ENCODE results near the gene ZGPAT.

The ZGPAT gene

GRCh38 chr20:63736893-63737694 is 29.3 kb downstream of the ZGPAT start:
- Mint-ChIP-seq H3K9me3 (no peaks in the 10 kb centered on the region), H3K4me3 (peak overlapping the region; percentile 79), H3K27me3 (ENCODE audit: low read depth) (no peaks in the 10 kb centered on the region), H3K27ac (peak overlapping the region; percentile 75), H3K4me1 (ENCODE audit: low read depth) (peaks cover 15% of the 10 kb centered on the region), H3K36me3 (ENCODE audit: low read depth) (peaks cover 9% of the 10 kb centered on the region)

- H3K36me3 Mint-ChIP-seq (ENCODE audit: low read depth) = peaks cover 9% of the 10 kb centered on the region
These were observed 29.8 kb downstream of the ZGPAT start for GRCh38 chr20:63737695-63737944.

GRCh38 chr20:63737945-63738686 is 30.3 kb downstream of the ZGPAT start:
- peaks cover 9% of the 10 kb centered on the region for H3K36me3 Mint-ChIP-seq (ENCODE audit: low read depth)
- H3K4me3 Mint-ChIP-seq = peak overlapping the region; percentile 31
- H3K9me3 Mint-ChIP-seq = no peaks in the 10 kb centered on the region
- peaks cover 15% of the 10 kb centered on the region for H3K4me1 Mint-ChIP-seq (ENCODE audit: low read depth)
- no peaks in the 10 kb centered on the region for H3K27me3 Mint-ChIP-seq (ENCODE audit: low read depth)
- no peak overlapping the region for H3K27ac Mint-ChIP-seq

More at GRCh38 chr20:63737695-63737944, 29.8 kb downstream of the ZGPAT start:
- Mint-ChIP-seq H3K4me1 (ENCODE audit: low read depth) (peaks cover 15% of the 10 kb centered on the region), H3K27me3 (ENCODE audit: low read depth) (no peaks in the 10 kb centered on the region), H3K4me3 (no peak overlapping the region), H3K27ac (no peak overlapping the region), H3K9me3 (no peaks in the 10 kb centered on the region)

- Mint-ChIP-seq H3K27ac (no peak overlapping the region), H3K4me3 (peak overlapping the region; percentile 31), H3K9me3 (no peaks in the 10 kb centered on the region), H3K27me3 (ENCODE audit: low read depth) (no peaks in the 10 kb centered on the region), H3K36me3 (ENCODE audit: low read depth) (peaks cover 5% of the 10 kb centered on the region), H3K4me1 (ENCODE audit: low read depth) (peaks cover 13% of the 10 kb centered on the region)
These were observed 30.9 kb downstream of the ZGPAT start for GRCh38 chr20:63738687-63739129.

GRCh38 chr20:63739130-63740069 is 31.6 kb downstream of the ZGPAT start, which contains the start of gene SLC2A4RG:
Gene SLC2A4RG, plus strand, starts transcription at chr20:63739776. Its CDS starts 137 bp downstream, at chr20:63739913.
- H3K4me1 Mint-ChIP-seq (ENCODE audit: low read depth) = peaks cover 9% of the 10 kb centered on the region
- no peak within 1 kb of the TSS for H3K27ac Mint-ChIP-seq
- H3K4me3 Mint-ChIP-seq = peak within 1 kb of the TSS; percentile 31
- H3K9me3 Mint-ChIP-seq = no peaks in the 10 kb centered on the region
- no peaks in the 10 kb centered on the region for H3K27me3 Mint-ChIP-seq (ENCODE audit: low read depth)
- no peaks in the 10 kb centered on the region for H3K36me3 Mint-ChIP-seq (ENCODE audit: low read depth)

- H3K36me3 Mint-ChIP-seq (ENCODE audit: low read depth) = no peaks in the 10 kb centered on the region
- no peaks in the 10 kb centered on the region for H3K9me3 Mint-ChIP-seq
- H3K27ac Mint-ChIP-seq = no peak overlapping the region
These were observed 32.3 kb downstream of the ZGPAT start for GRCh38 chr20:63740070-63740626.

GRCh38 chr20:63740627-63741353 is 33.0 kb downstream of the ZGPAT start:
- peaks cover 9% of the 10 kb centered on the region for H3K4me1 Mint-ChIP-seq (ENCODE audit: low read depth)
- H3K4me3 Mint-ChIP-seq = peak overlapping the region; percentile 21
- H3K9me3 Mint-ChIP-seq = no peaks in the 10 kb centered on the region
- H3K27me3 Mint-ChIP-seq (ENCODE audit: low read depth) = no peaks in the 10 kb centered on the region
- H3K27ac Mint-ChIP-seq = no peak overlapping the region
- H3K36me3 Mint-ChIP-seq (ENCODE audit: low read depth) = no peaks in the 10 kb centered on the region

More at GRCh38 chr20:63740070-63740626, 32.3 kb downstream of the ZGPAT start:
- Mint-ChIP-seq H3K27me3 (ENCODE audit: low read depth) (no peaks in the 10 kb centered on the region), H3K4me3 (peak overlapping the region; percentile 21), H3K4me1 (ENCODE audit: low read depth) (peaks cover 9% of the 10 kb centered on the region)

GRCh38 chr20:63741354-63741675 is 33.5 kb downstream of the ZGPAT start:
- H3K27me3 Mint-ChIP-seq (ENCODE audit: low read depth) = no peaks in the 10 kb centered on the region
- H3K9me3 Mint-ChIP-seq = no peaks in the 10 kb centered on the region

GRCh38 chr20:63741676-63742380 is 34.0 kb downstream of the ZGPAT start:
- H3K27me3 Mint-ChIP-seq (ENCODE audit: low read depth) = no peaks in the 10 kb centered on the region
- no peak overlapping the region for H3K27ac Mint-ChIP-seq

More at GRCh38 chr20:63741354-63741675, 33.5 kb downstream of the ZGPAT start:
- H3K27ac Mint-ChIP-seq = no peak overlapping the region
- H3K4me3 Mint-ChIP-seq = peak overlapping the region; percentile 40
- no peaks in the 10 kb centered on the region for H3K36me3 Mint-ChIP-seq (ENCODE audit: low read depth)
- peaks cover 4% of the 10 kb centered on the region for H3K4me1 Mint-ChIP-seq (ENCODE audit: low read depth)

GRCh38 chr20:63742381-63743024 is 34.7 kb downstream of the ZGPAT start:
- Mint-ChIP-seq H3K9me3 (no peaks in the 10 kb centered on the region), H3K27me3 (ENCODE audit: low read depth) (no peaks in the 10 kb centered on the region), H3K27ac (no peak overlapping the region), H3K4me3 (no peak overlapping the region), H3K4me1 (ENCODE audit: low read depth) (no peaks in the 10 kb centered on the region), H3K36me3 (ENCODE audit: low read depth) (no peaks in the 10 kb centered on the region)

More at GRCh38 chr20:63741676-63742380, 34.0 kb downstream of the ZGPAT start:
- no peaks in the 10 kb centered on the region for H3K9me3 Mint-ChIP-seq
- H3K4me3 Mint-ChIP-seq = no peak overlapping the region
- H3K4me1 Mint-ChIP-seq (ENCODE audit: low read depth) = no peaks in the 10 kb centered on the region
- no peaks in the 10 kb centered on the region for H3K36me3 Mint-ChIP-seq (ENCODE audit: low read depth)

GRCh38 chr20:63743210-63743970 is 35.6 kb downstream of the ZGPAT start:
- Mint-ChIP-seq H3K36me3 (ENCODE audit: low read depth) (no peaks in the 10 kb centered on the region), H3K27me3 (ENCODE audit: low read depth) (no peaks in the 10 kb centered on the region), H3K27ac (no peak overlapping the region), H3K9me3 (no peaks in the 10 kb centered on the region), H3K4me1 (ENCODE audit: low read depth) (no peaks in the 10 kb centered on the region), H3K4me3 (no peak overlapping the region)

- Mint-ChIP-seq H3K4me1 (ENCODE audit: low read depth) (no peaks in the 10 kb centered on the region), H3K9me3 (no peaks in the 10 kb centered on the region), H3K27ac (no peak overlapping the region), H3K36me3 (ENCODE audit: low read depth) (no peaks in the 10 kb centered on the region), H3K4me3 (no peak overlapping the region), H3K27me3 (ENCODE audit: low read depth) (no peaks in the 10 kb centered on the region)
These were observed 36.3 kb downstream of the ZGPAT start for GRCh38 chr20:63744158-63744557.

All from T-helper 1 cell treated with Interleukin-12 subunit alpha and Interleukin-12 subunit beta and Interleukin-4 antibody, amounts not matched to agents 30 μg/mL and 1 μg/mL, for 36 hours (primary cell).